CD14-positive monocyte (primary cell): ENCODE results near the gene GOLPH3. TPM values are rescaled to one million over a fixed set of nuclear protein-coding genes. Genes with fewer than 3 reads are reported as not detected.
A peak's percentile ranks its signal among the peaks of the same experiment; 100 is the strongest.

Experiments used
- DNase-seq, 3 donors: peaks; one replicate each; pipeline ENCODE4 v3.0.0-alpha.2; 2011 to 2022
- H2AFZ ChIP-seq: 2 replicates; pipeline ENCODE4 v1.6.0; 2012; ENCODE audit warnings: mild to moderate bottlenecking, low read depth, low read length, inconsistent platforms; ENCODE audit not compliant: insufficient read depth, poor library complexity, severe bottlenecking
- H3K27ac ChIP-seq, 2 donors: 1 replicate in 1 of 2; 2 replicates in 1 of 2; pipeline ENCODE4 v1.5.1; 2012 to 2013; ENCODE audit warnings: low read length in 2 of 2, control low read depth in 1 of 2, inconsistent platforms in 1 of 2, low read depth in 1 of 2, mild to moderate bottlenecking in 1 of 2
- H3K27me3 ChIP-seq, 2 donors: one replicate each; pipeline versions ENCODE4 v1.6.0 to v1.6.1; 2011 to 2013; ENCODE audit warnings: low read length in 2 of 2; ENCODE audit not compliant: control insufficient read depth in 2 of 2, insufficient read depth in 2 of 2
- H3K36me3 ChIP-seq, 2 donors: replicated peaks in 1 of 2; 1 replicate in 1 of 2; 2 replicates in 1 of 2; pipeline versions ENCODE4 v1.5.1 to v1.6.1; 2012 to 2013; ENCODE audit warnings: low read length in 2 of 2, control low read depth in 1 of 2, inconsistent platforms in 1 of 2, mild to moderate bottlenecking in 1 of 2; ENCODE audit not compliant: insufficient read depth in 2 of 2, control insufficient read depth in 1 of 2
- H3K4me1 ChIP-seq, 2 donors: 1 replicate in 1 of 2; 2 replicates in 1 of 2; pipeline versions ENCODE4 v1.5.1 to v1.6.1; 2012 to 2013; ENCODE audit warnings: low read length in 2 of 2, control low read depth in 1 of 2, inconsistent platforms in 1 of 2, mild to moderate bottlenecking in 1 of 2, moderate library complexity in 1 of 2; ENCODE audit not compliant: insufficient read depth in 2 of 2, control insufficient read depth in 1 of 2
- H3K4me2 ChIP-seq: replicated peaks from 2 replicates; pipeline ENCODE3; 2012; ENCODE audit warnings: low read length, moderate library complexity, mild to moderate bottlenecking; ENCODE audit not compliant: poor library complexity, severe bottlenecking; ENCODE audit errors: extremely low read depth
- H3K4me3 ChIP-seq, 3 experiments: fragments of 200-600 bp in 1 of 3; sonication (generic) in 1 of 3; replicated peaks in 1 of 3; 1 replicate in 2 of 3; 2 replicates in 1 of 3; pipeline ENCODE4 v1.5.1; 2011 to 2013; ENCODE audit warnings: low read length in 3 of 3, mild to moderate bottlenecking in 3 of 3, control low read depth in 2 of 3, low read depth in 2 of 3, inconsistent platforms in 1 of 3, moderate library complexity in 1 of 3
- H3K79me2 ChIP-seq: 2 replicates; pipeline ENCODE4 v1.6.0; 2012; ENCODE audit warnings: mild to moderate bottlenecking, control low read depth, inconsistent platforms, low read length, moderate library complexity; ENCODE audit not compliant: insufficient read depth
- H3K9ac ChIP-seq: 2 replicates; pipeline ENCODE4 v1.6.0; 2017; ENCODE audit warnings: low read length, mild to moderate bottlenecking; ENCODE audit not compliant: insufficient read depth, poor library complexity, severe bottlenecking
- H3K9me3 ChIP-seq, 2 donors: replicated peaks in 1 of 2; 1 replicate in 1 of 2; 2 replicates in 1 of 2; pipeline versions ENCODE4 v1.5.1 to v1.6.1; 2012 to 2013; ENCODE audit warnings: low read length in 2 of 2, control low read depth in 1 of 2; ENCODE audit not compliant: control insufficient read depth in 1 of 2, insufficient read depth in 1 of 2
- H4K20me1 ChIP-seq: 2 replicates; pipeline ENCODE4 v1.6.0; 2012; ENCODE audit warnings: mild to moderate bottlenecking, low read length, control low read depth, moderate library complexity; ENCODE audit not compliant: insufficient read depth
- H3K27ac Mint-ChIP-seq, 7 donors: one replicate each; pipeline ENCODE4 v1.8.0; 2020; ENCODE audit warnings: mild to moderate bottlenecking in 7 of 7, mixed read lengths in 7 of 7, moderate library complexity in 6 of 7, inconsistent platforms in 2 of 7
- H3K27me3 Mint-ChIP-seq, 3 donors: one replicate each; pipeline ENCODE4 v1.8.0; 2021 to 2022; ENCODE audit warnings: low read depth in 3 of 3, mild to moderate bottlenecking in 3 of 3, mixed read lengths in 3 of 3, moderate library complexity in 3 of 3, inconsistent platforms in 1 of 3
- H3K36me3 Mint-ChIP-seq, 2 donors: one replicate each; pipeline ENCODE4 v1.8.0; 2020; ENCODE audit warnings: mixed read lengths in 2 of 2, inconsistent platforms in 1 of 2, mild to moderate bottlenecking in 1 of 2
- H3K4me1 Mint-ChIP-seq: one replicate; pipeline ENCODE4 v1.8.0; 2020; ENCODE audit warnings: mild to moderate bottlenecking, mixed read lengths
- H3K4me3 Mint-ChIP-seq, 2 donors: one replicate each; pipeline ENCODE4 v1.8.0; 2020; ENCODE audit warnings: mild to moderate bottlenecking in 2 of 2, mixed read lengths in 2 of 2, moderate library complexity in 1 of 2
- H3K9me3 Mint-ChIP-seq, 7 donors: one replicate each; pipeline ENCODE4 v1.8.0; 2020 to 2022; ENCODE audit warnings: mixed read lengths in 7 of 7, mild to moderate bottlenecking in 6 of 7, moderate library complexity in 6 of 7, inconsistent platforms in 2 of 7
- CTCF ChIP-seq: fragments of 200-600 bp; IDR thresholded peaks from one replicate; pipeline ENCODE4 v1.8.0; 2022; ENCODE audit warnings: antibody characterized with exemption, mild to moderate bottlenecking
- WGBS: methylation state at CpG from one replicate; pipeline ENCODE4 v1.1.5; 2013; ENCODE audit warnings: missing lambda C conversion rate; ENCODE audit not compliant: insufficient coverage; 5-methylcytosine and 5-hydroxymethylcytosine counted together
- intact Hi-C, 2 donors: fragments of 100-400 bp; cut with micrococcal nuclease; formaldehyde crosslinking; loops; one replicate each; pipeline versions ENCODE4 v1.15.0 to v1.15.1; 2023
- polyA plus RNA-seq, 3 donors: library from polyadenylated mRNA; depleted of rRNA in 1 of 3; unstranded in 2 of 3; stranded (reverse) in 1 of 3; fragments of 300-500 nt in 2 of 3; fragments of >200 nt in 1 of 3; fragmentation: Illumina TruSeq in 2 of 3; gene quantifications; 1 replicate in 2 of 3; 2 replicates in 1 of 3; pipeline ENCODE4 v1.2.3, GENCODE V29; 2012 to 2021

Gene GOLPH3
- polyA plus RNA-seq, 3 donors: 25.1 to 108 (median 105) TPM

DNA sequence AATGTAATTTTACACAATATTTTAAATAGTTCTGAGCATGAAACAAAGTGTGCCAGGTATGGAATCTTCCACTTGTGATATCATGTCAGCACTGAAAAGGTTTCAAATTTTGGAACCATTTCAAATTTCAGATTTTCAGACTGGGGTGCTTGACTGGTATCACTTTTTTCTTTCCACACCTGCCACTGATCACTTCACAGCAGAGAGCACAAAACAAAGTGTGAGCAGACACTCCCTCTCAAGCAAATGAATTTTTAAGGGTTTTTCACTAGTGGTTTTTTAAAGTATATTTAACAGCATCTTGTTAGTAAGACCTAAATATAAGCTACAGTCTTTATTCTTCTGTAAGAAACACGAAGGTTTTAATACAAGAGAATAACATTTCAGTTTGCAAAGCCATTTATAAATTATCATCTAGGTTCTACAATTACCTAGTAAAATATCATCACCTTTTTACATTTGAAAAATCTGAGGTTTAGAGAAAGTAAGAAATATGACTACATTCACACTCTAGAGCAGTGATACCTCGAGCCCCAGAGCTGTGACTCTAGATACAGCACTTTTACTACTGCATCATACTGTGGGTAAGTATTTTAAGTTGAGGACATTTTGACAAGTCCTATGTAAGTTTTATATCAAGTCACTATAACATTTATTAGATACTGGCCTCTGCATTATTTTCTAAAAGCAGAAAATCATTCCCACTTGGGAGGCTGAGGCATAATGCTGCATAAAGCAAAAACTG, 14.6 kb downstream of the GOLPH3 start:
- H3K36me3 Mint-ChIP-seq: peaks cover 5 to 15% of the 10 kb centered on the region in 2 donors
- DNase-seq: no peak
- peaks cover 0 to 2% (median 0%) of the 10 kb centered on the region in 7 donors for H3K9me3 Mint-ChIP-seq
- H3K27ac Mint-ChIP-seq: no peak overlapping the region
- H3K4me3 ChIP-seq: no peak overlapping the region
- H3K27me3 Mint-ChIP-seq: peaks cover 0 to 2% (median 0%) of the 10 kb centered on the region in 3 donors
- peak overlapping the region in 1 of 2 donors; percentile 55 for H3K27ac ChIP-seq
- peaks cover 20% of the 10 kb centered on the region for H3K4me1 Mint-ChIP-seq
- H2AFZ ChIP-seq: no peak overlapping the region
- no peaks in the 10 kb centered on the region for H3K9me3 ChIP-seq
- H3K4me2 ChIP-seq: no peak overlapping the region
- no peak overlapping the region for H3K4me3 Mint-ChIP-seq
- WGBS: no CpG with 5 or more reads among the region's 2 CpGs
- TF ChIP-seq CTCF: no peak
- H3K36me3 ChIP-seq: peaks cover 4 to 25% of the 10 kb centered on the region in 2 donors
- H4K20me1 ChIP-seq: peaks cover 93% of the 10 kb centered on the region
- H3K27me3 ChIP-seq: no peaks in the 10 kb centered on the region
- peaks cover 9% of the 10 kb centered on the region in 2 donors for H3K4me1 ChIP-seq
- peaks cover 99% of the 10 kb centered on the region for H3K79me2 ChIP-seq
- intact Hi-C loops: loop anchor here in 1 of 2 donors (10.0 kb wide), 1 partner anchor 145 kb away; no protein-coding TSS in a partner anchor
- H3K9ac ChIP-seq: no peak overlapping the region

- H4K20me1 ChIP-seq: peaks cover 93% of the 10 kb centered on the region
- intact Hi-C loops: no loop called here
- DNase-seq: no peak
Observed at GRCh38 chr5:32158679-32158975, 15.5 kb downstream of the GOLPH3 start.

More at GRCh38 chr5:32158679-32158975, 15.5 kb downstream of the GOLPH3 start:
- Histone ChIP-seq H3K27me3 (no peaks in the 10 kb centered on the region), H3K27ac (peak overlapping the region in 1 of 2 donors; percentile 55), H3K4me1 (peaks cover under 1 to 5% of the 10 kb centered on the region in 2 donors), H3K9ac (no peak overlapping the region), H2AFZ (no peak overlapping the region), H3K4me3 (no peak overlapping the region), H3K36me3 (peaks cover 4 to 25% of the 10 kb centered on the region in 2 donors), H3K79me2 (peaks cover 99% of the 10 kb centered on the region), H3K4me2 (no peak overlapping the region), H3K9me3 (no peaks in the 10 kb centered on the region)
- Mint-ChIP-seq H3K4me3 (no peak overlapping the region), H3K27me3 (peaks cover 0 to 2% (median 0%) of the 10 kb centered on the region in 3 donors), H3K9me3 (peaks cover 0 to 2% (median 0%) of the 10 kb centered on the region in 7 donors), H3K27ac (no peak overlapping the region), H3K36me3 (peaks cover 5 to 11% of the 10 kb centered on the region in 2 donors), H3K4me1 (peaks cover 18% of the 10 kb centered on the region)
- WGBS: 92% methylated on average over 2 of the region's 2 CpGs
- no peak for TF ChIP-seq CTCF
